ENCODE measurements around the gene FICD.
"Not testable (repeated sequence)": the region's sequence is repeated elsewhere in the genome, so short reads cannot be mapped to it uniquely, and the experiment has no call there.

FICD gene

DNA sequence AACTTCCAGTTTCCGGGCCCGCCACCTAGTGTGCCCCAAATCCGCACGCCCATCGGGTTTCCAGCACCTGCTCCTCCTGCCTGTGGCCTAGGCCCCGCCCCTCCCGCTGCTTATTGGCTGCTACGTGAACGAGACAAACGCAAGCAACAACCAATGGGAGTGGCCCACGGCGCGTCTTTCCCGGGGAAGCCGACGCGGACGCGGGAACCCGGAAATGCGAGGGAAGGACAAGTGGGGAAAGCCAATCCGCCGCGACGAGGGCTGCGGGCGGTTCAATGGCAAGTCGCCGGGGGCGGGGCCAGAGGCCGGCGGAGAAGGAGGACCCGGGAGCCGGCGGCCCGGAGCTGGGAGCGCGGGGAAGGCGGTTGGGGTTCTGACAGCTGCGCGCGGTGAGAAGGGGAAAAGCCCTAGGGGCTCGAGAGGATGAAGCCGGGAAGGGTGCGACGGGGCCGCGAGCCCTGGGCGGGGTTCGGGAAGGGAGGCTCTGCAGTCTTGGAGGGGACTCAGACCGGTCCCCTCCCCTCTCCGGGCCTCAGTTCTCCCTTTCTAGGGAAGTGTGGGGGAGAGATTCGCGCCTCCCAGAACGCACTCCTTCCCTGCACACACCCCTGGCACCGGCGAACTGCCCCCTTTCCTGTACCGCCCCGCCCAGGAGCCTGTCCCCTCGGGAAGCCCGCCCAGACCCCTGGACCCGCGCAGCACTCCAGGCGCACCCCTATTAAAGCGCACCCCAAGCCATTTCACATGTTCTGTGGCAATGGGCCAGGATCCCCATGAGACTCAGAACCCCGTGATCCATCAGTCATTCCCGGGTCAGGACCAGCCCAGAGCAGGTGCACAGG is at the start of gene FICD:
TSS of gene FICD (plus strand) at position 305 of the 842 bp plus-strand sequence. CDS start 1,696 bp downstream, outside the sequence.
- peak; percentile 99 for DNase-seq

DNA sequence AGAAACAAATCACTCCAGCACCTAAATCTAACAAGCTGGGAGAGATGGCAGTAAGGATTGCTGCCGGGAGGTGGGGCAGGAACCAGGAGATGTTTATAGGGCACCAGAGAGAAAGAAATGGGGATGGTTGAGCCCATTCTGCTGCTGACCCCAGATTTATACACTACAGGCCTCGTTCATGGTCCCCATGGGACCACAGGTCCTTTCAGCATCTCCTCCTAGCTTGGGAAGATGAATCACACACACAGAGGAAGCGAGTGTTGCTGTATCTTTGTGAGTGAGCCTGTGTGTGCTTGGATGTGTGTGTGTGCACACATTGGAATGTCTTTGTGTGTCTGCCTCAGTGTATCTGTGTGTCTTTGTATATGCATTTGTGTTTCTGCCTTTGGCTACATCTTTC is 49.7 kb upstream of the FICD start:
- no peak for DNase-seq

DNA sequence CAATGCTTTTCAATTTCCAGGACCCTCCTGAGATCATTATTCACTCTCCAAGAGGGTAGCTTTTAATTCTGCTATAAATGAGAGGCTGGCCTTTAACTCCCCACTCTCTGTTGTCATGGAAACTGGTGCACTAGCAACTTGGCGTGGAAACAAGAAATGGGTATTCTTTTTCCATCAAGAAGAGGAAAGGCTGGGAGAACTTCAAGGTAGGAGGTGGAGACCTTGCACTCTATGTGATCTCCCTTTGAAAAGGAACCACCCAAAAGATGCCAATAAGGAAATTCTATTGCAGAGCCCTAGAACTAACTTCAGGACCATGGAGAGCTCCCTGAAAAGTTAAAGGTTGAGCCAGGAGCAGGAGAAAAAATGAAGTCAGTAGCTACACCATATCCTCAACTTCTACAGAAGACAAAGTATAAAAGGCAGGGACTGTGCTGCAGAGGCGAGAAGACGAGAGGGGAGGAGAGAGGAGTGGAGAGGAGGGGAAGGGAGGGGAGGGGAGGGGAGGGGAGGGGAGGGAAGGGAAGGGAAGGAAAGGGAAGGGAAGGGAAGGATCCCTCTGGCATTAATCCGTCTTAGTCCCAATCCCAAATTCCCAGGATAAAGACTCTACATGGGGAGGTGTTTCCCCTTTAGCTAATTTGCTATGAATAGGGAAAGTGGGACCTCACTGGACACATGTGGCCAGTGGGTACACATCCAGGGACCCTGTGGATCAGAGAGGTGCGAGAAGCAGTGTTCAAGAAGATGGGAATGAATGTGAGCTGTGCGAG is 46.7 kb upstream of the FICD start:
- no peak for DNase-seq

DNA sequence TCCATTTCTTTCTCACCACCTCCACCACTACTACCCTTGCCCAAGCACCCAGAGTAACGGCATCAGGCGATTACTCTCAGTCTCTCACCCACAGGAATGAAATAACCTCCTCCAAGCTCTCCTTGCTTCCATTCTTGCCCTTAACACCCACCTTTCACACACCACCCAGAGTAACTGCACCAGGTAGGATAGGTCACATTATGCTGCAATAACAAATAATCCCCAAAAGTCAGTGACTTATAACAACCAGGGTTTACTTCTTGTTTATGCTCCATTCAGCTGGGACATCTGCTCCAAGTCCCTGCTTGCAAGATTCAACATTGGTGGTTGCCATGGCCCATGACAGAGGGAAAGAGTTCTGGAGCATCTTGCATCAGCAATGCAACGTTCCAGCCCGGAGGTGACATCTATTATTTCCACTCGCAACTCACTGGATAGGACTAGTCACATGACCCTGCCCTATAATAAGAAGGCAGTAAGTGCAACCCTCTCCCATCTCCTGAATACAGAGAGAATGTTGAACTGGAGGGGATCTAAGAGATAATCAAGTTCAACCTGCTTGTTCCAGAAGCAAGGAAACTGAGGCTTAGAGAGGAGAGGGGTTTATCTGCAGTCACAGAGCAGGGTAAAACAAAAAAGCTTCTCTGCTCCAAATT is 41.5 kb upstream of the FICD start:
- no peak for DNase-seq

DNA sequence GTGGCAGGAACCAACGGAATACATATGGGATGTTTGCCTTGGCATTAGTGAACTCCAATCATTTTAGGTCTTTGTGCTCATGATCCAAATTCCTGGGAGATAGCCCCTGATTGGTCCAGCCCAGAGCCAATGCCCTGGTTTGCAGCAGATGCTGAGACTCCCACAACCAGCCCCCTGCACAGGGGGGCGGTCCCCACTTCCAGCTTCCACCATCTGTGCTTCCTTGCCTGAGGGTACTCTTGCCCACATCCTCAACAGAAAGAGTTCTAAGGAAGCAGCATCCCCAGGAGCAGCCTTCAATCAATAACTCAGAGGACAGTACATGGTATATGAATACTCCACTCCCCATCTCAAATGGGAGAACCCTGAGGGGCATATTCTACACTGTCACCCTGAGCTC is 39.7 kb upstream of the FICD start:
- no peak for DNase-seq

DNA sequence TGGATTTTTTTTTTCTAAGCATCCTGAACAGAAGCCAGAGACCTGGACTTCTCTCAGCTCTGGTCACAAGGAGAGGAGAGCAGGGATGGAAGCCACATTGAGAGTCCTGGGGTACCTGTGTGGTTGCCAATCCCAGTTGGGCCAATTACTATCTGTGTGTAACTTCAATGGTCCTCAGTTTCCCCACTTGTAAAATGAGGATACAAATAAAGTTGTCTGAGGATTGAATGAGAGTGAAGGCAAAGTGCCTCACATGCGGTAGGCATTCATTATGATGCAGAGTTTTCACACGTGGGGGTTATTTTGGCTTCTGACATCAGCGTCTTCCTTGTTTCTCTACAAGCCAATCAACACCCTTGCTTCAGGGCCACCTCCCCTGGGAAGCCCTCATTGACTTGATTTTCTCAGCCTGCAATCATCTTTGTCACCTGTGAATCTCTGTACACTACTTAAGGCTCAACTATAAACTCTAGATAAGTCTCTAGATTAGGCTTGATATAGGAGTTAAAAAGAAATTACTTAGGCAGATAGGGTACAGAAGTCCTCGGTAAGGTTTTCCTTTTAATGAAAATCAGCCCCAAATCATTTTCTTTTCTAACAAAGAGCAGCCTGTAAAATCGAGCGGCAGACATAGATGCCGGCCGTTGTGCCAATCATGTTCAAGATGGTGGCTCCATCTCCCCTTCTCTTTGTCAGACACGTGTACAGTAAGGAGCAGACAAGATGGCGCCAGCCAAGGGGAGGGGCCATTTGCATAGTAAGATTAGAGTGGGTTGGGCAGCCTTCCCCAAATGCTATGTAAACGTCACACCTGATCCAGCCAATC is 37.8 kb upstream of the FICD start:
- DNase-seq, result no peak

DNA sequence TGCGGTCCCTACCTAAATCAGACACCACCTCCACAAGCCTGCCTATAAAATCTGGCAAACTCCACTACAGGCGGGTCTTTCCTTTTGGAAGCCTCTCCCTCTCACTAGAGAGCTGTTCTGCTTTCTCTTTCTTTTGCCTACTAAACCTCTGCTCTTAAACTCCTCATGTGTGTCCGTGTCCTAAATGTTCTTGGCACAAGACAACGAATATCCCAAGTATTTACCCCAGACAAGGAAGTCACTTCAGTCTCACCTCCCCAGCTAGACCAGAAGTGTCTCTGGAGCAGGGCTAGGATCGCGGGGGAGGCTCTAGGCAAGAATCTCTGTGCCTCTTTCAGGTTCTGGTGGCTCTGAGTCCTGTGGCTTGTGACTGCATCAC is 37.2 kb upstream of the FICD start:
- DNase-seq, result no peak

DNA sequence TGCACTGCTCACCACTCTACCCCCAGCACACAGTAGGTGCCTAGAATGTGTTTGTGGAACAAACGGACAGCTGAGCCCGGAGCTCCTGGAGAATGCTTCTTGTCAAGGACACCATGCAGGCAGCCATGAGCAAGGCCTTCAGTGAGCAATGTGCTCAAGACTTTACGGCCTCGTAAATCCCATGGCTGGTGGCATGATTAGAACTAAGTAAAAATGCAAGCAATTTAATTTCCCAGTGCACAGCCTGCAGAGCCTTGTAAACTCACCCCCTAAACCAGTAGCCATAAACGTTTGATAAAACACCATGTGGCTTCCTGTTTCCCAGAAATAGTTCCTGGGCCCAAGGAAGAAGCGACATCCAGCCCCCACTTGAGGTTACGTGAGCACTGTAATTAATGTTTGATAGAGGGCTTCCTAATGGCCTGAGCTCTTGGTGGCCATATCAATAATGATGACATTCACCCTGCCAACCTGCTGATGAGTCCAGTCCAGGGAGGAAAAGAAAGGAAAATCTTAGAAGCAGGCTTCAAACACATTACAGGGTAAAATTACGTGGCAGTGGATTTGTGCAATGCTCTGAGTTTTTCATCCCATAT is 36.4 kb upstream of the FICD start:
- DNase-seq, result no peak

DNA sequence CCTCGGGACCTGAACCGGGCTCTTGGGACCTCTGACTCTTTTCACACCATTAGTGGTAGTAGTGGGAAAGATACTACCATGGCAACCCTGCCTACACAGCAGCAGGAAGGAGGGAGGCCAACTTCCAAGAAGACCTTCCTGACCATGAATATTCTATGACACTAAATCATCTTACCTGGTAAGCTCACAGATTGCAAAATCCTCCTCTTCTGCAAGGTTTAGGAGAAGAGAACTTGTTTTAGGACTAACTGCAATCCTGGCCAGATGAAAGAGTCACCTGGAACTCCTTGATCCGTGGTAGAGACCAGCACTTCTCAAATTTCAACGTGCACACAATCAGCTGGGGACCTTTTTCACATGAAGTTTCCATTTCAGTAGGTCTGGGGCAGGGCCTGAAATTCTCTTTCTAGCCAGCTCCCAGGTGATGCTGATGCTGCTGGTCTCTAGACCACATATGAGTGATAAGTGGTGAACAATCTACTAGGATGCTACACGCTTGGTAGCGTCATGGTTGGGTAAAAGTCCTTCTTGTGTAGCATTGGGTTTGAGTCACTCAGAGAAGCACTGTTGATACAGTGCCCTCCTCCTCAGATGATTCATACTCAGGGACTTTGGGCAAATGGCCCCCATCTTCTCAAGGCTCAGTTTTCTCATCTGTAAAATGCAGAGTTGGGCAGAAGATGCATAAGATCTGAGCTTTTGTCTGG is 35.6 kb upstream of the FICD start:
- no peak for DNase-seq

DNA sequence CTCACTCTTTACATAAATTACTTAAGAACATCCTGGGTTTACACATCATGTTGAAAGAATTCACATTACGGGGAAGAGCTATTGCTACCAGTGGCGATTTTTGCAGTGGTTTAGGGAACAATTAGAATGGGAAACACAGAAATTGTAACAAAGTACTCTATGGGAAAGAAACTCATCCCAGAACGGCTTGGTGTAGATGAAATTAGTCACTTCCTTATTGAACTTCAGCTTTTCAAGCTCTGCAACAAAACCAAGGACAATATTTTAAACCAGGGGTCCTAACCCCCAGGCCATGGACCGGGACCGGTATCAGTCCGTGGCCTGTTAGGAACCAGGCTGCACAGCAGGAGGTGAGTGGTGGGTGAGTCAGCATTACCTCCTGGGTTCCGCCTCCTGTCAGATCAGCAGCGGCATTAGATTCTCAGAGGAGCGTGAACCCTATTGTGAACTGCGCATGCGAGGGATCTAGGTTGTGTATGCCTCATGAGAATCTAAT is 32.3 kb upstream of the FICD start:
- no peak for DNase-seq

DNA sequence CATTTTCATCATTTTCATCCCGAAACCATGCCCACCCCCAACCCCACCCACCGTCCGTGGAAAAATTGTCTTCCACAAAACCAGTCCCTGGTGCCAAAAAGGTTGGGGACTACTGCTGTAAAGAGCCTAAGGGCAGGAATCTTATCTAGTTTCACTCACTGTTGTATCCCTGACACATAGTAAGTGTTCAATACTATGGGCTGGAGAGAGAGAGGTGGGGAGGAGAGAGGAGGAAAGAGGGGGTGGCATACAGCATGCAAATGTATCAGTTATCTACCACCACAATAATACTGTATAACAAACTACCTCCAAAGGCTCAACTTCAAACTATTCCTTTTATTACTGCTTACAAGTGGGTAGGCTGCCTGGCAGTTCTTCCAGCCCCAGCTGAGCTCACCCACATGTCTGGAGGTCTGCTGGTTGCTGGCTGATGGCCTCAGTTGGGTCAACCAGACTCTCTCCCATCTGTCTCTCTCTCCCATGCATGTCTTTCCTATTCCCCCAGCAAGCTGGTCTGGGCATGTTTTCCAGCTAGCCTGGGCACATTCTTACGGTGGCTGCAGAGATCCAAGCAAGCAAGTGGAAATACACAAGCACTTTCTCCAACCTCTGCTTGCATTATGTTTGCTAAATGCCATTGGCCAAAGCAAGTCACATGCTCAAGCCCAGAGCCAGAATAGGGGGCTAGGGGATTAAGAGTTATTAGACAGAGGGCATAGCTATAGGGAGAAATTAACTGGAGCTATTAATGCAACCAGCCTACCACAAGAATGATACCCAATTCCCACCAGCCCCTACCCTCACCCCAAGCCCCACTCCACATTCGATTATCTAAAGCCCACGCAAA is 31.6 kb upstream of the FICD start:
- no peak for DNase-seq

DNA sequence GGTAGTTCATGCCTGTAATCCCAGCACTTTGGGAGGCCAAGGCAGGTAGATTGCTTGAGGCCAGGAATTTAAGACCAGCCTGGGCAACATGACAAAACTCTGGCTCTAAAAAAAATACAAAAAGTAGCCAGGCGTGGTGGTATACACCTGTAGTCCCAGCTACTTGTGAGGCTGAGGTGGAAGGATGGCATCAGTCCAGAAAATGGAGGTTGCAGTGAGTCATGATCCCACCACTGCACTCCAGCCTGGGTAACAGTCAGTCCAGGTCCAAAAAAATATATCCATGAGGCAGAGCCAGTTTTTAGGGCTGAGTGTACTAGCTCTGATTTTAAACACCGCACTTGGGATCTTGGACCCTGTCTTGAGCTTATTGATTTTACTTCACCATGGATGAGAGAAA is 30.6 kb upstream of the FICD start:
- no peak for DNase-seq

DNA sequence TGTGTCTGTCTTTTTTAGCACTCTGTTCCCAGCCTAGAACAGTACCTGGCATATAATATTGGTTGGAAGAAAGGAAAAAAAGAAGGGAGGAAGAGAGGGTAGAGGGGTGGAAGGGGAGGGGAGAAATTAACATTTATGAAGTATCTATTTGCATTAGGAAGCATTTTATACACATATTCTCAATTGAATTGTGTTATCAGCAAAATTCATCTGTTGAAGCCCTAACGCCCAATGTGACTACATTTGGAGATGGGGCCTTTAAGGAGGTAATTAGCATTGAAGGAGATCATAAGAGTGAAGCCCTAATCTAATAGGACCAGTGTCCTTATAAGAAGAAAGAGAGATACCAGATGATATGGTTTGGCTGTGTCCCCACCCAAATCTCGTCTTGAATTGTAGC is 30.2 kb upstream of the FICD start:
- no peak for DNase-seq

DNA sequence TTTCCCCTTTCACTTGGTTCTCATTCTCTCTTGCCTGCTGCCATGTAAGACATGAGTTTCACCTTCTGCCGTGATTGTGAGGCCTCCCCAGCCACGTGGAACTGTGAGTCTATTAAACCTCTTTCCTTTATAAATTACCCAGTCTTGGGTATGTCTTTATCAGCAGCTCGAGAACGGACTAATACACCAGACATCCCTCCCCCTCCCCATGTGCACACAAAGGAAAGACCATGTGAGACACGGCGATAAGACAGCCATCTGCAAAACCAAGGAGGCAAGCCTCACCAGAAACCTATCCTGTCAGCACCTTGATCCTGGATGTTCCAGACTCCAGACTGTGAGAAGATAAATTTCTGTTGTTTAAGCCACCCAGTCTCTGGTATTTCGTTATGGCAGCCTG is 29.7 kb upstream of the FICD start:
- DNase-seq, result not testable (repeated sequence)

DNA sequence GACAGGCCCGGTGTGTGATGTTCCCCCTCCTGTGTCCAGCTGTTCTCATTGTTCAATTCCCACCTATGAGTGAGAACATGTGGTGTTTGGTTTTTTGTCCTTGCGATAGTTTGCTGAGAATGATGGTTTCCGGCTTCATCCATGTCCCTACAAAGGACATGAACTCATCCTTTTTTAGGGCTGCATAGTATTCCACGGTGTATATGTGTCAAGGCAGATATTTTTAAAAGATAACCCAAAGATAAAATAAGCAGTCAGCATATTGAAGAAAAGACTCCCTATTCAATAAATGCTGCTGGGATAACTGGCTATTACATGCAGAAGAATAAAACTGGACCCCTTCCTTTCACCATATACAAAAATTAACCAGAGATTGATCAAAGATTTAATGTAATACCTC is 28.0 kb upstream of the FICD start:
- not testable (repeated sequence) for DNase-seq

DNA sequence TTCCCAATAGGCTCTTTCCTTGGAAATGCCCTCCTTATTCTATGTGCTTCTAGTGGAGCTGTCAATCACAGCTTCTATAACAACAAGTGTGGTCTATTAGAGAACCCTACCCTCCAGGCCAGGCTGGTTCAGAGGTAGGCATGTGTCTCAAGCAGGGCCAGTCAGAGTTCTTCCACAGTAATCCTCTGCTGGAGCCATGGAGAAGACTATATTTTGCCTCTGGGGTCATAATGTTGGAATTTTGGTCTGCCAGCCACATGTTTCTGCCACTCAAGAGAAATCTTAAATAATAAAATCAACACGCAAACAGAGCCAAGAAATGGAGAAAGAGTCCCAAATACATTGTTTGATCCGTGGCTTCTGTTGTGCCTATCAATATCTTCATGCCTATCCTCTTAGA is 23.8 kb upstream of the FICD start:
- DNase-seq, result no peak

DNA sequence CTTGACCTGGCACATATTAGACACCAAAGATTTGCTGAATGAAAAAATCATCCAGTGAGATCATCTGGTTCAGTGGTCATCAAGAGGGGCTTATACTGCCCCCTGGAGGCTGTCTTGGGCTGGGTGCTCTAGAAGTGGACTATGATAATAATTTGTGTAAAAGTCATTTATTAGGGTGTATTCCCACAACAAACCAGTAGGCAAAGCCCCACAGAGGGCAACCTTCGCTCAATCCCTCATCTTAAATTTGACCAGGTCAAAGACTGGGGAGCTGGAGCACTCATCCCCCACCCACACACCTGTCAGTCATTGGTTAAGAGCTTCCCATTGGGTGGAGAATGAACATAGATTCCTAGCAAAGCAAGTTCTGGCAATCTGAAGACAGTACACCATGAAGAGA is 20.0 kb upstream of the FICD start:
- peak in 1 of 2 donors; percentile 41 for DNase-seq

DNA sequence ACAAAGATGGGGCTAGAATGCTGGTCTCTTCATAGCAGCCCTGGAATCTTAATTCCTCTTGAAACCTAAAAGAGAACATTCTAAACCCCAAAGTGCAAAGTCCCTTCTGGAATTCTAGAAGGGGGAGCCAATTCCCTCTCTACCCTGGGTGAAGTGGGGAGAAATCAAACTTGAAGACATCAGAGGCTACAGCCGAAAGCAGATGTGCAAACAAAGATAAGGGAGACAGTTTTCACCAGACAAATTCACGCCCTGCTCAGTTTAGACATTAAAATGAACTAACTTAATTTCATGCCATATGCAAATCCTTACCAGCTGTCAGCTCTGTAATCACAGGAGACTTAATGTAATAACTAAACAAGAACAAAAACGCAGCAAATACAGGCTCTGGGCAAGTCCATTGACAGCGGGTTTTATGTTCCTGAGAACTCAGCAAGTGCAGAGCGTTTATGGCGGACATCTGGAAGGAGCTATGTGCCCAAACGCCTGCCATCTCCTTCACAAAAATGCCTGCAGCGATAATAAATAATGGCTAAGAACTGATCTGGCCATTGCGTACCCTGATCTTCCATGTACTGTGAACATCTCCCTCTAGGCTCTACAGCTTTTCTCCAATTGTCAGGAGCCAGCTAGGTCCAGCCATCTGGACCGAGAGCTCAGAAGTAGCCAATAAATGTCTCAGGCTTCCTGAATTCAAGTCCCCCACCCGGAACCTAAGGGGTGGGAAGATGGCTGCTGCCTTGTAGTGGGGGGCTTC is 19.1 kb upstream of the FICD start:
- DNase-seq, result no peak

DNA sequence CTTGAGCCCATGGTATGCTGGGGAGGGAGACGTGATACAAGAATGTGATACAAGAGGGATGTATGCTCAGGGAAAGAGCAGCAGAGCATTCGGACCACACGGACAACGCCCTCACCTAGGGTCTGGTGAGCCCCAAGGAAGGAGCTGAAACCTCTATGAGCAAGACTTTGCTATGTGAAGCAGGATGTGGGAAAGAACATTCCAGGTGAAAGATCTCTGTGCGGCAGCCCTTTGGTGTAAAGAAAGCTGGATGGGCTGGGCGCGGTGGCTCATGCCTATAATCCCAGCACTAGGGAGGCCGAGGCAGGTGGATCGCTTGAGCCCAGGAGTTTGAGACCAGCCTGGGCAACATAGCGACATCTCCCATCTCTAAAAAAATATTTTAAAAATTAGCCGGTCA is 16.9 kb upstream of the FICD start:
- DNase-seq, result no peak

DNA sequence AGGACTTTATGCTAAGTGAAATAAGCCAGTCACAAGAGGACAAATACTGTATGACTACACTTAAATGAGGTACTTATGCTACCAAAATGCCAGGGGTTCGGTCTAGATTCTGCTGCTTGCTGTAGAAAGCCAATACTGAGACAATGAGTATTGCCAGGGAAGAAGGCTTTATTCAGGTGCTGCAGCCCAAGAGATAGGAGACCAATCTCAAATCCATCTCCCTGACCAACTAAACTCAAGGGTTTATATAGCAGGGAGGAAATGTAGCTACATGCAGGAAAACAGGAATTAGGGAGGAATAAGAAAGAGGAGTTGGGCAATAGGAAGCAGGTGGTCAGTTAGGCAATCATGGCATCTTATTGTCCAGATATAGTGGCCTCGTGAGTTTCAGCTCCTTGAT is 12.2 kb upstream of the FICD start:
- no peak for DNase-seq

Measured in stimulated activated CD4-positive, alpha-beta T cell treated with anti-CD3 and anti-CD28 coated beads, Interleukin-2, amount 100 ng/mL, for 48 hours (primary cell).